ENCODE results near the gene F13B.
A peak's percentile ranks its signal among the peaks of the same experiment; 100 is the strongest.
"Not testable (repeated sequence)": the region's sequence is repeated elsewhere in the genome, so short reads cannot be mapped to it uniquely, and the experiment has no call there.

The F13B gene, protein sequence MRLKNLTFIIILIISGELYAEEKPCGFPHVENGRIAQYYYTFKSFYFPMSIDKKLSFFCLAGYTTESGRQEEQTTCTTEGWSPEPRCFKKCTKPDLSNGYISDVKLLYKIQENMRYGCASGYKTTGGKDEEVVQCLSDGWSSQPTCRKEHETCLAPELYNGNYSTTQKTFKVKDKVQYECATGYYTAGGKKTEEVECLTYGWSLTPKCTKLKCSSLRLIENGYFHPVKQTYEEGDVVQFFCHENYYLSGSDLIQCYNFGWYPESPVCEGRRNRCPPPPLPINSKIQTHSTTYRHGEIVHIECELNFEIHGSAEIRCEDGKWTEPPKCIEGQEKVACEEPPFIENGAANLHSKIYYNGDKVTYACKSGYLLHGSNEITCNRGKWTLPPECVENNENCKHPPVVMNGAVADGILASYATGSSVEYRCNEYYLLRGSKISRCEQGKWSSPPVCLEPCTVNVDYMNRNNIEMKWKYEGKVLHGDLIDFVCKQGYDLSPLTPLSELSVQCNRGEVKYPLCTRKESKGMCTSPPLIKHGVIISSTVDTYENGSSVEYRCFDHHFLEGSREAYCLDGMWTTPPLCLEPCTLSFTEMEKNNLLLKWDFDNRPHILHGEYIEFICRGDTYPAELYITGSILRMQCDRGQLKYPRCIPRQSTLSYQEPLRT

DNA sequence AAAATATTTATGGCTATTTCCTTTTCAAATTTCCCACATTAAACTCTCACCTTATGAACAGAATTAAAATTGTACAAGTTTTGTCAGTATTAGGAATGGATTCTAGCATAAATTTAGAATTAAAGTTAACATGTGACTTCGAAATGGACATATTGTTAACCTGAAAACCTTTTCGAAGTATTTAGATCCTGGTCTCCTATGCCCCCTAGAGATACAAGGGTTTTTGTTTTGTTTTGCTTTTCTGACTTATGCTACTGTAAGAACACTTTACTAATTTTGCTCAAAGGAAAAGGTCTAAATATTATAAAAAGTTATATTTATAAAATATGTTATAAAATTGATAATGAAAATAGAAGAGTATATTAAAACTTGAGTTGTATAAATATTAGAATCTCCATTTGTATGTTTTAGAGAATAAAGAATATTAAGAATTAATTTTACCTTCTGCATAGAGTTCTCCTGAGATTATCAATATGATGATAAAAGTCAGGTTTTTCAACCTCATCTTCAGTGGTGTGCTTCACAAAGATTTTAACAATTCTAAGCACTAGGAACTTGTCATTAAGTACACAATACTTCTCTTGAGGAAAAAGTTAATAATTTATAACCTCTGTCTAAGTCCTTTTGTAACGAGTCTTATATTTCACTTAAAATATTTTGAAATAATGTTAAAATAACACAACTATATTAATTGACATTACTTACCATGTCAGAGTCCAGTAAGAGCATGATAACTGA is at the start of gene F13B:
Gene F13B, minus strand, starts transcription at position 542 of the 738 bp plus-strand sequence. Its CDS starts 37 bp downstream, at position 505.
- no peak for DNase-seq

- DNase-seq: no peak
Measured at GRCh38 chr1:197116156-197116555, 49.1 kb upstream of the F13B start.

- no peak for DNase-seq
Measured at GRCh38 chr1:197106869-197107268, 39.8 kb upstream of the F13B start.

DNA sequence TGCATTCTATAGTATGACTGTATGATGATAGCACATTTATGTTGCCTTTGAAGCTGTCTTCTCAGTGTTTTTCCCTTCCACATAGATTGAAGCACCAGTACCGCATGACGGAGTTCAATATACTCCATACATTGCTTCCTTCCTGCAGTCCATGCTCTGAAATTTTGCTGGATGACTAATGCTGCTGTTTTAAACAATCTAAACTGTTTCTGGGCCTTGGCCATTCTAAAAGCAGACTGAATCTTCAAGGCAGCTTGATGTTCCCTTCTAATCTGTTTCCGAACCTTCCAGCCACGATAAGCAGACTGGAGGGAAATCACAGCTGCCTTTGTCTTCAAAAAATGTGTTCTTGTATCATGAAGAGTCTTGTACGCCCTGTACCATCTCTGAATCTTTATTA is 36.2 kb upstream of the F13B start:
- DNase-seq: no peak

- no peak for DNase-seq
Measured at GRCh38 chr1:197101978-197102377, 34.9 kb upstream of the F13B start.

DNA sequence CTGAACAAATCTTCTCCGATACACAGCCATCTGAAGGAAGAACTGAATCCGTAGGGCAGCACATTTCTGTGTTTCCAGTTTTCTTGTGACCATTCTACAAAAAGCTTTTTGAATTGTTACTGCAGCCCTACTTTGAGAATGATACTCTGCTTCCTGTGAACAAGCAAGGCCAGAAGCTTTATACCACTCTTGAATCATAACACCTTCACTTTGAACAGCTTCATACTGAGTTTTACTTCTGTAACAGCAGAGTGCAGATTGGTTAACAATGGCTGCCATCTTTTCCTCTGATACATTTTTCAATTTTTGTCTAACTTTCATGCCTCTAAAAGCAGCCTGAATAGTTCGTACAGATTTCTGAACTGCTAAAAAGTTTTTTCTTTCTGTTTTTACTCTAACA is 33.6 kb upstream of the F13B start:
- no peak for DNase-seq

DNA sequence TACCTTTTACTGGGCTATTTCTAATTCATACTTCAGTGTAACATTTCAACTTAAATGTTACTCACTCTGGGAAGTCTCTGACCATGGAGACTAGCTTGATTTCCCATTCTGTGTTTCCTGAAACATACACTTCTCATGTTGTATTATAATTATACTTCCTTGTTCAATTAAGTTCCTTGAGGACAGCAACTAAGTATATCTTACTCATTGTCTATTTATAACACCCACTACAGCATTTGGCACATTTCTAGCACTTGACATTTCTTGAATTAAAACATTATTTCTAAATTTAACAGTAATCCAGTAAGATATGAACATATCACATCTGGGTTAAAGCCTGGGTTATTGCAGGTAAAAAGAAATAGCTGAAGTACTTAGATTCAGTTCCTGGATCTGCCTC is 32.4 kb upstream of the F13B start:
- no peak for DNase-seq

DNA sequence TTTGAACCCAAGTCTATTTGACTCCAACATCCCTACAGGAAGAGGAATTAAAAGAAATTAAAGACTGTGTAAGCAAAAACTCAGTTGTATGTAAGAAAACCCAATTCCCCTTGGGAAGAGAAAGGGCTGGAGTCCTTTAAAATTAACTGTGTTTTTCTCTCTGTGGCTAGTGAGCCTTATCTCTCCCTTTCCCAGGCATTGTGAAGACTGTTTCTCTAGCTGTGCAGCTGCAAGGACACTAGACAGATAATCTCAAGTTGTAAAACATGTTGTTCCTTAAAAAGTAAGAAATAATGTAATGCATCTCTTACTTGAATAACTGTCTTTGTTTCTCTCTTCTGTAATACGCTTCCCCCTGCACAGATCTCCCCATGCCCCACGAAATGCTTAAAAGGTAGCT is 29.9 kb upstream of the F13B start:
- DNase-seq: not testable (repeated sequence)

DNA sequence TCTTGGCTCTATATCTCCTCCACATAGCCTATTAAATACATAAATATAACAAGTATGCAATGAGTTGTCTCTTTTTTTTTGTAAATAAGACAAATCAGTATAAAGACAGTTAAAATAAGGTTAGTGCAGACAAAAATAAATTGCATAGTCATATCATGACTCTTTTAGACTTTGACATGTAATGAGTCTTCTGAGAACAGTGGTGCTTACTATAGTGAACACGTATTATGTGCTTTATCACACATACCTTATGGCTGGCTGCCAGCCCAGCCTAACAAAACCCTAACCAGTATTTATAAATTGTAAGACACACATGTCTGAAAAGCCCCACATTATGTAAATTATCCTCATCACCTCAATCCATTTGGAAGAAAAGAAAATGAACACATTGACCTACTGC is 29.1 kb upstream of the F13B start:
- peak; percentile 36 for DNase-seq

DNA sequence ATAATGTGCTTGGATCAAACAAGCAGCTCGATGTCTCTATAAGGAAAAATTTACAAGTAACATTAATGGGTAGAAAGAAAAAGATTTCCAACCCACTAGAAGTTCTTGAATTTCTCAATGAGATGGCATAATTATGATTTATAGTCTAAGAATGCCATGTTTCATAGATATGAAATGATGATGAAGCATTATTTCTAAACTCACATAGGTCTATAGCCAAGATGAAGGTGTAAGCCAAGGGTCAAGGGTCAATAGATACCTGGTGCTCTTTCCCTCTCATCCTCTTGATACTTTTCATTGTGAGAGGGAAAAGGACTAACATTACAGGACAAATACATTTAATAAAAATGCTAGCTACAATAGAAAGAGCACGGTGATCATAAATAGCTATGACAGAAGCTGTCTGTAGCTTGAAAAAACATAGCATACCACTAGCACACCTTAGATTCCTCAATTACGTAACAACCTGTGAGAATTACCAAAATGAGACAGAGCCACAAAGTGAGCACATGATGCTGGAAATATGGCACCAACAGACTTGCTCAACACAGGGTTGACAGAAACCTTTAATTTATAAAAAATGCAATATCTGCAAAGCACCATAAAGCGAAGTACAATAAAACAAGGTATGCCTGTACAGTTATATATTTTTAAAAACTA is 26.3 kb upstream of the F13B start:
- no peak for DNase-seq

GRCh38 chr1:197092491-197093023 is 25.5 kb upstream of the F13B start:
- no peak for DNase-seq

DNA sequence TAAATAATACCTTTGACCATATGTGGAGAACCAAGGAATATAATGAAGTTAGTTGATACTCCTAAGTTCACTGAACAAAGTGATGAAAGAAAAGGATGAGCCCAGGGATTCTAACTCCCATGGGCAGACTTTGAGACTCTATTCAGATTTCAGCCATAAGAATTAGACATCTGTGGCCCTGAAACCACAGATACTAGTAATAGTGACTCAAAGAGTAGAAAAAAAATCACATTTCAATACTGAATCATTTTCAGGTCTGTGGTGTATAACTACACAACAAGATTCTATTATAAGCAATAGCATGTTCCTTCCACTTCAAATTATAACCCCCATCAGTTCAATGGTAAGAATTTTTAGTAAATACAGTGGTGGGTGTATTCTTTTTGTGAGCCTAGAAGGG is 16.4 kb upstream of the F13B start:
- no peak for DNase-seq

DNA sequence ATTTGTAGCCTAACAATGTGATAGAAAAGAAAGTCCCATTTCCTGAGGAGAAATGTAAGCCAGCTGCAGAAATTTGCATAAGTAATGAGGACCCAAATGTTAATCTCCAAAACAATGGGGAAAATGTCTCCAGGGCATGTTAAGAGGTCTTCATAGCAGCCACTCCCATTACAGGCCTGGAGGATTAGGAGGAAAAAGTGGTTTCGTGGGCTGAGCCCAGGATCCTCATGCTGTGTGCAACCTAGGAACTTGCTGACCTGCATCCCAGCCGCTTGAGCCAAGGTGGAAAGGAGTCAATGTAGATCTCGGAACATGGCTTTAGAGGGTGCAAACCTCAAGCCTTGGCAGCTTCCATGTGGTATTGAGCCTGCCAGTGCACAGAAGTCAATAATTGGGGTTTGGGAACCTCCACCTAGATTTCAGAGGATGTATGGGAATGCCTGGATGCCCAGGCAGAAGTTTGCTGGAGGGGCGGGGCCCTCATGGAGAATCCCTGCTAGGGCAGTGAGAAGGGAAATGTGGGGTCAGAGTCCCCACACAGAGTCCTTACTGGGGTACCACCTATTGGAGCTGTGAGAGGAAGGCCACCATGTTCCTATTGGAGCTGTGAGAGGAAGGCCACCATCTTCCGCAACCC is 14.2 kb upstream of the F13B start:
- no peak for DNase-seq

- no peak for DNase-seq
Measured at GRCh38 chr1:197080323-197080722, 13.3 kb upstream of the F13B start.

GRCh38 chr1:197076585-197076984 is 9.5 kb upstream of the F13B start:
- DNase-seq: no peak

GRCh38 chr1:197073978-197074377 is 6.9 kb upstream of the F13B start:
- no peak for DNase-seq

- DNase-seq: no peak
Measured at GRCh38 chr1:197067457-197067818, 378 bp upstream of the F13B start.

- no peak for DNase-seq
Measured at GRCh38 chr1:197066277-197066676, 783 bp downstream of the F13B start.

GRCh38 chr1:197065559-197065958 is 1.5 kb downstream of the F13B start:
- no peak for DNase-seq

DNA sequence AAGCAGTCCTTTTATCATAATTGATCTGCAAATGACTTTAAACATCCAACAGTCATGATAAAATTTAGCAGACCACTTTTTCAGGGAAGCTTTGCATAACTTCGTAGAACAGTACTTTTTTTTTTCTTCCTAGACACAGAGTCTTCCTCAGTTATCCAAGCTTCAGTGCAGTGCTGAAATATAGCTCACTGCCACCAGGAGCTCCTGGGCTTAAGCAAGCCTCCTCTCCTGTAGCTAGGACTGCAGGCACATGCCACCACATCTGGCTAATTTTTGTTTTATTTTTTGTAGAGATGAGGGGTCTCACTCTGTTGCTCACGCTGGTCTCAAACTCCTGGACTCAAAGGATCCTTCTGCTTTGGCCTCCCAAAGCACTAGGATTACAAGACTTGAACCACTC is 3.8 kb downstream of the F13B start:
- no peak for DNase-seq

DNA sequence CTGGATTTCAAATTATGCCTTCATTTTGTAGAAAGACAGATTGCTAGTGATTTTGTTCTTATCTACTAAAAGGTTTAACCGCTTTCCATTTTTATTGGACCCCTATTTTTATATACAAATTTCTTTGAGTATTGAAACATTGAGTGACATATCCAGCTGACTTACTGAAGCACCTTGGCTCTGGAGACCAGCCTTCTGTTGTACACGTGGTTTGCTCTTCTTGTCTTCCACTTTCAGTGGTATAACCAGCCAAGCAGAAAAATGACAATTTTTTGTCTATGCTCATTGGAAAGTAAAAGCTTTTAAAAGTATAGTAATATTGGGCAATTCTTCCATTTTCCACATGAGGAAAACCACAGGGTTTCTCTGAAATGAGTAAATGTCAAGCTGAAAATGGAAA is 4.4 kb downstream of the F13B start:
- DNase-seq: no peak

DNA sequence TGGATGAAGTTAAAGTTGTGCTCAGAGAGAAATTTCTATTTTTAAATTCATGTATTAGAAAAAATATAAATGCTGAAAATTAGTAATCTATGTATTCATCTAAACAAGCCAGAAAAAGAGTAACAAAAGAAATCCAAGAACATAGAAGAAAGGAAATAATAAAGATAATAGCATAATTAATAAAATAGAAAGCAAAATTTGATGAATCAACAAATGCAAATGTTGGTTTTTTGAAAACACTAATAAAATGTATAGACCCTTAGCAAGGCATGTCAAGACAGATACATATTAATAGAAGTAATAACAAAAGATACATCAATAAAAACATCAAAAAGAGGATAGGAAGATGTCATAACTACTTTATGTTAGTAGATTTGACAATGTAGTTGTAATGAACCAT is 18.0 kb downstream of the F13B start:
- no peak for DNase-seq
